Activated CD8-positive, alpha-beta memory T cell treated with anti-CD3 and anti-CD28 coated beads, Interleukin-2, amount 10 ng/mL, durations not matched to agents 7 days and 5 days (primary cell): ENCODE data around the gene USP32. TPM values are rescaled to one million over a fixed set of nuclear protein-coding genes. Genes with fewer than 3 reads are reported as not detected.
A peak's percentile ranks its signal among the peaks of the same experiment; 100 is the strongest.

Source experiments
- ATAC-seq: fragments of 150-1000 bp; cut with Tn5 transposase; one replicate; pipeline ENCODE4 v1.10.0; 2021; ENCODE audit warnings: moderate library complexity
- CTCF ChIA-PET: fragments of 350-600 bp; sonication (Branson Sonifier 250); formaldehyde crosslinking; loops from one replicate; lab custom pipeline; 2021; ENCODE audit warnings: antibody characterized with exemption; lab: Charles Lee
- DNase-seq: peaks from one replicate; pipeline ENCODE4 v3.0.0-alpha.2; 2020
- H3K27ac Mint-ChIP-seq: one replicate; pipeline ENCODE4 v1.8.0; 2021; ENCODE audit warnings: mild to moderate bottlenecking, mixed read lengths
- H3K27me3 Mint-ChIP-seq: one replicate; pipeline ENCODE4 v1.8.0; 2021; ENCODE audit warnings: mixed read lengths
- H3K36me3 Mint-ChIP-seq: one replicate; pipeline ENCODE4 v1.8.0; 2021; ENCODE audit warnings: mild to moderate bottlenecking, mixed read lengths
- H3K4me1 Mint-ChIP-seq: one replicate; pipeline ENCODE4 v1.8.0; 2021; ENCODE audit warnings: mixed read lengths
- H3K4me3 Mint-ChIP-seq: one replicate; pipeline ENCODE4 v1.8.0; 2021; ENCODE audit warnings: mild to moderate bottlenecking, moderate library complexity, mixed read lengths
- H3K9me3 Mint-ChIP-seq: one replicate; pipeline ENCODE4 v1.8.0; 2022; ENCODE audit warnings: low read depth, mixed read lengths
- total RNA-seq, 2 experiments: library from RNA; stranded (reverse); gene quantifications; one replicate each; pipeline ENCODE4 v1.2.3, GENCODE V29; 2021

The USP32 gene
- total RNA-seq, 2 experiments from 2014 or later: 33.4 to 40.4 TPM

DNA sequence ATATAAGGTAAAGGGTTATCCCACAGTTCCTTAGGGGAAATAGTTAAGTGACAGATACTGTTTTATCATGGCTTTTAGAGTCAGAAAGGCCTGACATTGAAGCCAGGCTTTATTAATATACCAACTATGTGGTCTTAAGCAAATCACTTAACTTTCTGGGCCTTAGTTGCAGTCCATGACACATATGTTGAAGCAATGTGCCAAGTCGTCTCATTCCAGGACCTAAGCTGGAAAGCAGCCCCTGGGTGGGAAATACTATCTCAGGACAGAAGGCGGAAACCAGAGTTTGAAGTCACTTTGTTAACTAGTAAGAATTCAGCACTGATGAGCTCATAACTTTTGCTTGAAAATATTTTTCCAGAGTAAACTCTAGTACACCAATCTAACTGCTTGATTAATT lies 80.0 kb downstream of the USP32 start:
- no peak overlapping the region for H3K27ac Mint-ChIP-seq
- peaks cover 19% of the 10 kb centered on the region for H3K36me3 Mint-ChIP-seq
- H3K27me3 Mint-ChIP-seq: no peaks in the 10 kb centered on the region
- DNase-seq (no peak), ATAC-seq (no peak)
- no peaks in the 10 kb centered on the region for H3K9me3 Mint-ChIP-seq
- no peak overlapping the region for H3K4me3 Mint-ChIP-seq
- CTCF ChIA-PET: no interaction called here
- H3K4me1 Mint-ChIP-seq: peaks cover 12% of the 10 kb centered on the region

DNA sequence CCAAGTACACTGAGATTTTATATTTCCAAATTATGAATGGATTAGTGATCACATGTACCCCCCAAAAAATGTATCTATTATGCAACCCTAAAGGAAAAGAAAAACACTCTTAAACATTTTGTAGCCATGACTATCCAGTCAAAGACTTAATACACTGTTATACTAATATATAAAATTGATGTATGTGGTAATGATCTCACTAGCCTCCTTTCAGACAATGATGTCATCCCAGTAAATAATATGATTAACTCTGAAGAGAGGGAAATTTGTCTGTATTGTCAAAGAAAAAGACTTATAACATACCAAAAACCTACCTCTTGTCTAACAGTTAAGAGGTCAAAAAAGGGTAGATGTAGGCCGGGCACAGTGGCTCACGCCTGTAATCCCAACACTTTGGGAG lies 80.7 kb downstream of the USP32 start:
- ATAC-seq (no peak), DNase-seq (no peak)
- Mint-ChIP-seq H3K27ac (no peak overlapping the region), H3K4me1 (peaks cover 12% of the 10 kb centered on the region), H3K36me3 (peaks cover 18% of the 10 kb centered on the region), H3K9me3 (no peaks in the 10 kb centered on the region), H3K27me3 (no peaks in the 10 kb centered on the region), H3K4me3 (no peak overlapping the region)
- CTCF ChIA-PET: no interaction called here

DNA sequence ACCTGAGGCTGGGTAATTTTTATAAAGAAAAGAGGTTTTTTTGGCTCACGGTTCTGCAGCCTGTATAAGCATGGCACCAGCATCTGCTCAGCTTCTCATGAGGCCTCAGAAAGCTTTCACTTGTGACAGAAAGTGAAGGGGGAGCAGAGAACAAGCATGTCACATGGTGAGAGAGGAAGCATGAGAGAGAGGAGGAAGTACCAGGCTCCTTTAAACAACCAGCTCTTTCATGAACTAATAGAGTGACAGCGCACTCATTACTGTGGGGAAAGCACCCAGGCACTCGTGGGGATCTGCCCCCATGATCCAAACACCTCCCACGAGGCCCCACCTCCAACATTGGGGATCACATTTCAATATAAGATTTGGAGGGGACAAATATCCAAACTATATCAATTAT lies 86.8 kb downstream of the USP32 start:
- CTCF ChIA-PET: interaction anchor here (0.9 kb wide), 1 partner anchor 23 kb away, joined by 3 read pairs; no protein-coding TSS in a partner anchor
- no peak for DNase-seq

DNA sequence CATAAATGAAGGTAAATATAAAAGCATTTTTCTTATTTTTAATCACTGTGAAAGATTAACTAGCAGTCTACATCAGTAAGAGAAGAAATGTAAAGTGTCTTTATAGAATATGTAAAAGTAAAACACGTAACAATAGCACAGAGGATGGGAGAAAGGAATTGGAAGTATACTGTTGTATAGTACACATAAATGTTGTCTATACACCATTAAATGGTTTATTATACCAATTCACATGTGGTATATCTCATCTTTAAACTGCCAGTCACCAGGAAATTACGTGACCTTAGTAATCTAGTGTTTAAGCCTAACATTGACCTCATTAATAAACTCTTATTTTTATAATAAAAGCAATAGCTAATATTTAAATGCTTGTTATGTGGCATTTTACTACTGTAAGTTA lies 87.4 kb downstream of the USP32 start:
- H3K4me1 Mint-ChIP-seq: peaks cover 20% of the 10 kb centered on the region
- H3K36me3 Mint-ChIP-seq: peaks cover 13% of the 10 kb centered on the region
- H3K4me3 Mint-ChIP-seq: no peak overlapping the region
- ATAC-seq (no peak), DNase-seq (no peak)
- H3K27ac Mint-ChIP-seq: no peak overlapping the region
- CTCF ChIA-PET: interaction anchor here (0.9 to 1.5 kb wide), 4 partner anchors 11 to 73 kb away, joined by 3 to 4 read pairs (median 4); no protein-coding TSS in a partner anchor
- H3K27me3 Mint-ChIP-seq: no peaks in the 10 kb centered on the region
- H3K9me3 Mint-ChIP-seq: no peaks in the 10 kb centered on the region

More for the DNA sequence above, 86.8 kb downstream of the USP32 start:
- Mint-ChIP-seq H3K4me3 (no peak overlapping the region), H3K27me3 (no peaks in the 10 kb centered on the region), H3K9me3 (no peaks in the 10 kb centered on the region), H3K36me3 (peaks cover 14% of the 10 kb centered on the region), H3K27ac (no peak overlapping the region), H3K4me1 (peaks cover 20% of the 10 kb centered on the region)
- ATAC-seq: peak; percentile 53

DNA sequence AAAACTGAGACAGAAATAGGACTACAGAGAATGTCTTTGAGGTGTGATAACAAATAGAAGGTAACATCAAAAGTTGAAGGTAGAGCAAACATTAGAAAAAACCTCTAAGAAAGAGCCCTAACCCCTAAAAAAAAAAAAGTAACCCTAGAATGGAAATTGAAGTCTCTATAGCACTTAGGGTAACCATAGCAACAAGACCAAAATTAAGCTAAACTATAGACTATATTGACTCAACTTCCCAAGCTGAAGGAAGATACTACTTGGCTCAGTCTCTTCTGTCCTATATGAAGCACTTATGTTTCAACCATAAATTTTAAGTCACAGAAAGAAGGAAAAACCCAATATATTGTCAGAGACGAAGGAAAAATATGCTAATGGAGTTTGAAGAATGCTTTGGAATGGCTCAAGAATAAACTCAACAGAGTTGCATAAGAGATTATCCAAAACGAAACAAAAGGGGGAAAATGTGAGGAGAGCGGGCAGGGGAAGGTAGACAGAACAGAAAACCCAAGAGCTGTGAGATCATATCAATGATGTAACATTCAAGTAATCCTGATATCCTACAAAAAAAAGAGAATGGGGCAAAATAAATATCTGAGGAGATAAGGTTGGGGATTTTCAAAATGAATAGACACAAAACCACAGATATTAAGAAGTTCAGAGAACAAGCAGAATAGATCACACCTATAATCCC lies 88.4 kb downstream of the USP32 start:
- H3K27me3 Mint-ChIP-seq: no peaks in the 10 kb centered on the region
- H3K4me1 Mint-ChIP-seq: peaks cover 20% of the 10 kb centered on the region
- ATAC-seq: no peak
- DNase-seq: no peak
- H3K27ac Mint-ChIP-seq: no peak overlapping the region
- no peak overlapping the region for H3K4me3 Mint-ChIP-seq
- peaks cover 10% of the 10 kb centered on the region for H3K36me3 Mint-ChIP-seq
- CTCF ChIA-PET: interaction anchor here (1.1 to 1.5 kb wide), 3 partner anchors 12 to 72 kb away, joined by 3 to 4 read pairs (median 4); no protein-coding TSS in a partner anchor
- H3K9me3 Mint-ChIP-seq: no peaks in the 10 kb centered on the region

DNA sequence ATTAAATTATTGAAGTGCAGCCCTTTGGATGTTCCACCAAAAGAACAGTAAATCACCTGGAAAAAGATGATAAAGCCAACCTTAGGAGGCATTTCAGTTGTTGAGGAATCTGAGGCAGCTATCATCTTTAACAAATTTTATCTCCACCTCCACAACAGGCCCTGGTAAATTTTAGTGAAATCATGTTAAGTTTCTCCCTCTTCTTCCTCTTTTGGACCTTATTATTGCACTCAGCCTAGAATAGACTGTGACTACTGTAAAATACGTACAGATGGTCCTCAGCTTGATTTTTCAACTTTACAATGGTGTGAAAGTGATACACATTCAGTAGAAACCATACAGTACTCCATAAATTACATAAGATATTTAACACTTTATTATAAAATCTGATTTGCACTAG lies 90.3 kb downstream of the USP32 start:
- Mint-ChIP-seq H3K27ac (no peak overlapping the region), H3K36me3 (peaks cover 8% of the 10 kb centered on the region), H3K4me1 (peaks cover 24% of the 10 kb centered on the region), H3K9me3 (no peaks in the 10 kb centered on the region), H3K27me3 (no peaks in the 10 kb centered on the region), H3K4me3 (no peak overlapping the region)
- ATAC-seq: no peak
- CTCF ChIA-PET: no interaction called here
- no peak for DNase-seq

DNA sequence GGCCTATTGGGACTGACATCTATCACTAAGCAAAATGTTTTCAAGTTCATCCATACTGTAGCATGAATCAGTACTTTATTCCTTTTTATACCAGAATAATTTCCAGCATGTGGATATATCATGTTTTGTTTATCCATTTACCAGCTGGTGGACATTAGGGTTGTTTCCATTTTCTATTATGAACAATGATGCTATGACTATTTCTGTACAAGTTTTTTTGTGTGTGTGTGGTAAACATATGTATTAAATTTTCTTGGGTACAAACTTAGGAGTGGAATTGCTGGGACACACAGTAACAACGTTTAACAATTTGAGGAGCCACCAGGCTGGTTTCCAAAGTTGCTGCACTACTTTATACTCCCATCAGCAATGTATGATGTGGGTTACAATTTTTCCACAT lies 91.0 kb downstream of the USP32 start:
- DNase-seq: no peak

DNA sequence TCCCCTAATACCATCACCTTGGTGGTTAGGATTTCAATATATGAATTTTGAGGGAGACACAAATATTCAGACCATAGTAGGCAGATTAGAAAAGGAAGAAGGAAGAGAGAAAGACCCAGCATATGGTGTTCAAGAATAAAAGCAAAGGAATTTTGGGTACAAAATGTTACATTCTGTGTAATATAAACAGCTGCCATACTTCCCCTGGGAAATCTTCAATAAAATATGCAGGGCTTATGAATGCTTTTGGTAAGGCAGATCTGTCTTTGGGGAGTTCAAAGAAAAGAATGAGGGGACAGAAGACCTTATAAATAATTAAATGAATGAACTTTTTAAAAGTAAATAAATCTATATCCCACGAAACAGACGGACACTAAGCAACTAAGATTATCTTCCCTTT lies 91.9 kb downstream of the USP32 start:
- Mint-ChIP-seq H3K4me1 (peaks cover 18% of the 10 kb centered on the region), H3K27me3 (no peaks in the 10 kb centered on the region), H3K4me3 (no peak overlapping the region), H3K36me3 (peaks cover 8% of the 10 kb centered on the region), H3K27ac (no peak overlapping the region), H3K9me3 (no peaks in the 10 kb centered on the region)
- ATAC-seq (no peak), DNase-seq (no peak)
- CTCF ChIA-PET: no interaction called here

More for the DNA sequence above, 91.0 kb downstream of the USP32 start:
- H3K4me3 Mint-ChIP-seq: no peak overlapping the region
- ATAC-seq: no peak
- no peaks in the 10 kb centered on the region for H3K27me3 Mint-ChIP-seq
- CTCF ChIA-PET: no interaction called here
- H3K27ac Mint-ChIP-seq: no peak overlapping the region
- H3K36me3 Mint-ChIP-seq: peaks cover 8% of the 10 kb centered on the region
- H3K4me1 Mint-ChIP-seq: peaks cover 24% of the 10 kb centered on the region
- H3K9me3 Mint-ChIP-seq: no peaks in the 10 kb centered on the region

DNA sequence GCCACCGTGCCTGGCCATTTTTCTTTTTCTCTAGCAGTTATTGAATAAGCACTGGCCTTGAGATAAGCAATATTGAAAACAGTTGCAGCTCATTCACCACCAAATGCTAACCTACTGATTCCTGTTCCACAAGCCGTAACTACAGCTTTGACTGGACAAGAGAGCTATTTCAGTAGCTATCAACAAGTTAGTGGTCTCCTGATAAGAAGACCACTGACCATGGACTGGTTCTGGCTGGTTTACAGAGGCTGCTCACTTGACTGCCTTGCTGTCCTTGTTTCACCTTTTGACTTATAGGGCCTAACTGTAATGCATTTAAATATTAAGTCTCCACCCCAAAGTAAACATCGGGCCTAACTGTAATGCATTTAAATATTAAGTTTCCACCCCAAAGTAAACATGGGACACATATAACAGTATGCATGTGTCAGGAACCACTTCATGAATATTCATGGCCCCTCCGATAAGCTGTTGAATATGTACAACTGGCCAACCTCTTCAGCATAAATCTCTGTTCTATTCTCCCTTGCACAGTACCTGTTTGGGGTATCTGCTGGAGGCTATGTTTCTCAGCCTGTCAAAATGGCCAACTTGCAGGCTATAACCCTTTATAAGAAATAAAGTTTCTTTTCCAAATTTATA lies 94.1 kb downstream of the USP32 start:
- no peaks in the 10 kb centered on the region for H3K27me3 Mint-ChIP-seq
- CTCF ChIA-PET: no interaction called here
- no peak for DNase-seq
- no peak overlapping the region for H3K27ac Mint-ChIP-seq
- H3K4me3 Mint-ChIP-seq: no peak overlapping the region
- no peak for ATAC-seq
- peaks cover 13% of the 10 kb centered on the region for H3K36me3 Mint-ChIP-seq
- H3K4me1 Mint-ChIP-seq: peaks cover 4% of the 10 kb centered on the region
- no peaks in the 10 kb centered on the region for H3K9me3 Mint-ChIP-seq

DNA sequence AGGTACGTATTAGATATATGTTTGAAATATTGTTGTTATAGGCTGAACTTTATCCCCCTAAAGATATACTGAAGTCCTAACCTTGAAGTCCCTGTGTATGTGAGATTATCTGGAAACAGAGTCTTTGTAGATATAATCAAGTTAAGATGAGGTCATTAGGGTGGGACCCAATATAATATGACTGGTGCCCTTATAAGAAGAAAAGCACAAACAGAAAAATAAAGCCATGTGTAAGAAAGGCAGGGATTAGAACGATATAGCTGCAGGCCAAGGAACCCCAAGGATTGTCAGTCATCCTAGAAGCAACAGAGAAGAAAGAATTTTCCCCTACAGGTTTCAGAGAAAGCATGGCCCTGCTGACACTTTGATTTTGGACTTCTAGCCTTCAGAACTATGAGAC lies 95.8 kb downstream of the USP32 start:
- H3K27ac Mint-ChIP-seq: no peak overlapping the region
- H3K4me1 Mint-ChIP-seq: peaks cover 4% of the 10 kb centered on the region
- H3K4me3 Mint-ChIP-seq: no peak overlapping the region
- H3K36me3 Mint-ChIP-seq: peaks cover 11% of the 10 kb centered on the region
- CTCF ChIA-PET: no interaction called here
- DNase-seq (no peak), ATAC-seq (no peak)
- H3K9me3 Mint-ChIP-seq: no peaks in the 10 kb centered on the region
- H3K27me3 Mint-ChIP-seq: no peaks in the 10 kb centered on the region

DNA sequence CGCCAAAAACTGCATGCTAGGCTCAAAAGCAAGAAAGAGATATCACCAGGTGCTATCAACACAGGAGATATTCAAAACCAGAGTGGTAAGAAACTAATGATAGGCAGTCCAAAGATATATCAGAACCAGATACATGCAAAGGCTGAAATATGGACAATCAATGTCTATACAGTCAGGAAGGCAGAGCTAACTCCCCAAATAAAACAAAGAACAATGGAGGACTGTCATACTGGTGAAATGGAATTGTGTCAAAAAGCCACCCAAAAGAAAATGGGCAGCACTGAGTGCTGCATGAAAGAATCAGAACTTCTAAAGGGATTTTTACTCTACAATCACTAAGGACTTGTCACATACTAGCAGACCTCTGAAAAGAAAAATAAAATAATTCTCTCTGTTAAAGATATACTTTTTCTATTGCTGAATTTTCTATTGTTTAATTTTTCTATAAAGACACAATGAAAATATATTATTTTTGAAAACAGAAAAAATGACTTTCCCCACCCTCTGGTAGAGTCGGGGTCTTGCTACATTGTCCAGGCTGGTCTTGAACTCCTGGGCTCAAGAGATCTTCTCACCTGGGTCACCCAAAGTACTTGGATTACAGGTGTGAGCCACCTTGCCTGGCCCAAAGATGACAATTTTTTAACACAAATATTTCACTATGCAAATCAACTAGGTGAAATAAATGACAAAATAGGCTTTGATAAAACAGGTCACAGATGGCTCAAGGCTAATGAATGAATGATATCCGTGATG lies 98.2 kb downstream of the USP32 start:
- ATAC-seq: no peak
- peaks cover 4% of the 10 kb centered on the region for H3K4me1 Mint-ChIP-seq
- peaks cover 9% of the 10 kb centered on the region for H3K36me3 Mint-ChIP-seq
- CTCF ChIA-PET: no interaction called here
- H3K9me3 Mint-ChIP-seq: no peaks in the 10 kb centered on the region
- H3K27ac Mint-ChIP-seq: no peak overlapping the region
- H3K4me3 Mint-ChIP-seq: no peak overlapping the region
- no peak for DNase-seq
- no peaks in the 10 kb centered on the region for H3K27me3 Mint-ChIP-seq

DNA sequence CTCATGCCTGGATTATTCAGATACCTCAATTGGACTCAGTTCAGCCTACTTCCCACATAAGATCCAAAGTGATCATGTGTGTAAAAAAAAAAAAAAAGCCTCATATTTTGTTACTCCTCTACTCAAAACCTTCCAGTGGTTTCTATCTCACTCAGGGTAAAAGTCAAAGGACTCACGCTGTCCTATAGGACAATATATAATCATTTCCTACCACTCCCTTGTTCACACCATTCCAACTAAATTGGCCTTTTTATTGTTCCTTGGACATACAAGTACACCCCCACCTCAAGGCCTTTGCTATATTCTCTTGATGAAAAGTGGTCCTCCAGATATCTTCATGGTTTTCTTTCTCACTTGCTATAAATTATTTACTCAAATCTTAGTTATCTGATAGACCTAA lies 99.2 kb downstream of the USP32 start:
- CTCF ChIA-PET: no interaction called here
- Mint-ChIP-seq H3K36me3 (peaks cover 9% of the 10 kb centered on the region), H3K27me3 (no peaks in the 10 kb centered on the region), H3K27ac (no peak overlapping the region), H3K9me3 (no peaks in the 10 kb centered on the region), H3K4me3 (no peak overlapping the region), H3K4me1 (peaks cover under 1% of the 10 kb centered on the region)
- DNase-seq (no peak), ATAC-seq (no peak)

DNA sequence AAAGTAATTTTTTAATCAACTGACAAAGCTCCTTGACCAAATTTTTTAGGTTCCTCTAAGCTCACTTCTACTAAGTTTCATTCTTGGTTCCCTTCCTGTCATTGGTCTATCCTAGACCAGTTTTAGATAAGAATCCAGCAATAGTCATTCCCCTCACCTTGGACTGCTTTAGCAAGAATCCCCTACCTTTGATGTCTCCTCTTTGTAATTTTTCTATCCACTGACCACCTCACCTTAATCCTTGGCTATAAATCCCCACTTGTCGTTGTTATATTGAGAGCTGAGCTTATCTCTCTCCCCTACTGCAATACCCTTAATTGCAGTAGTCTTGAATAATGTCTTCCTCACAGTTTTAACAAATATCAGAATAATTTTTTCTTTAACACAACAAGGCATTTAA lies 107.2 kb downstream of the USP32 start:
- no peaks in the 10 kb centered on the region for H3K27me3 Mint-ChIP-seq
- peaks cover 4% of the 10 kb centered on the region for H3K4me1 Mint-ChIP-seq
- CTCF ChIA-PET: no interaction called here
- no peak overlapping the region for H3K4me3 Mint-ChIP-seq
- peaks cover 8% of the 10 kb centered on the region for H3K36me3 Mint-ChIP-seq
- H3K9me3 Mint-ChIP-seq: no peaks in the 10 kb centered on the region
- DNase-seq: no peak
- H3K27ac Mint-ChIP-seq: no peak overlapping the region
- no peak for ATAC-seq
